NCI-H2227 (cell line): ENCODE results near the gene IGSF21.
A peak's percentile ranks its signal among the peaks of the same experiment; 100 is the strongest.
"Not testable (repeated sequence)": the region's sequence is repeated elsewhere in the genome, so short reads cannot be mapped to it uniquely, and the experiment has no call there.

Experiments
- DNase-seq: peaks from one replicate; lab custom pipeline; 2025; ENCODE audit not compliant: unreplicated experiment; lab: John Stamatoyannopoulos, UW

The IGSF21 gene

DNA sequence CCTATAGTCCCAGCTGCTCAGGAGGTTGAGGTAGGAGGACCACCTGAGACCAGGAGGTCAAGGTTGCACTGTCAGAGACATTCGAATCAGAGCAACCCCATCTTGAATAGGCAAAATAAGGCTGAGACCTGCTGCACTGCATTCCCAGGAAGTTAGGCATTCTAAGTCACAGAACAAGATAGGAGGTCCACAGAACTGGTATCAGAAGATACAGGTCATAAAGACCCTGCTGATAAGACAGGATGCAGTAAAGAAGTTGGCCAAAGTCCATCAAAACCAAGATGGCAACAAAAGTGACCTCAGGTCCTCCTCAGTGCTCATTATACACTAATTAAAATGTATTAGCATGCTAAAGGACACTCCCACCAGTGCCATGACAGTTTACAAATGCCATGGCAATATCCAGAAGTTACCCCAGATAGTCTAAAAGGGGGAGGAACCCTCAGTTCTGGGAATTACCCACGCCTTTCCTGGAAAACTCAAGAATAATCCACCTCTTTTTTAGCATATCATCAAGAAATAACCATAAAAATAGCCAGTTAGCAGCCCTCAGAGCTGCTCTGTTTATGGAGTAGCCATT lies 307.9 kb downstream of the IGSF21 start:
- DNase-seq = no peak

GRCh38 chr1:18416126-18416525 lies 308.5 kb downstream of the IGSF21 start:
- DNase-seq = not testable (repeated sequence)

DNA sequence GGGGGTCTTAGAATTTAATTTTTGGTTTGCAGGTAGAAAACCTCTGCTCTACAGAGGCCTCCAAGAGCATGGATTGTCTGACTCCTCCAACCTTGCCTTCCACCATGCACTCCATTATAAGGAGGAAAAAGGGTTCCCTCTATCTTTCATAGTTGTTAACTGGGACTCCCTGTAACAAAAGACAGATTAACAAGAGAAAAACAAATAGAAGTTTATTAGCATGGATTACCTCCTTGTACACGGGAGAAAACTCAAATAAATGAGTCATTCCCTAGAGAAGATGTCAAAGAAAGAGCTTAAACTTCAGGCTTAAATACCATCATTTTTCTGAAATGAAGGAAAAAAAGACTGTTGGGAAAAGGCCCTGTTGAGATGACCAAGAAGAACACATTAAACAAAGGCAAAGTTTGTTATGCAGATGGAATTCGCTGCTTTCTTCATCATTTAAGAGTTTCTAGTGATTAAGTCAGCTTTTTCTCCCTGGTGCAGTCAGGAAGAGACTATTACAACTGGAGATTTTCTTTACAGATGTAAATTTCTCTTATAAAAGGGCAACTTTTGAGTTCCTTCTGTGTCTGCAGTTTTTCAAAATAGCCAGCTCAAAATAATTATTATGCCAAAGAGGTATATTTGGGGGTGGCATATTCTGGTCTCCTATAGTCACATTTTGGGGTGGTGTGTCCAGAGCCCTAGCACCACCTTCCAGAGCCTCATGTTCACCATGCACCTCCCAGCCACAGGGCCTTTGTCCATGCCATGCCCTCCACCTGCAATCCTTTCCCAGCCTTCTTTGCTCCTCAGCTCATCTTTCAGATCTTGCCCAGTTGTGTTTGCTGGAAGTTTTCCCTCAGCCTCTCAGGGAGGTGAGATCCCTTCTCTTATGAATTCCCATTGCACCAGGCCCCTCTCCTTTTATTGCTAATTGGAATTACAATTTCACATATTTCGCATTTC lies 310.0 kb downstream of the IGSF21 start:
- no peak for DNase-seq

GRCh38 chr1:18419113-18419844 lies 311.7 kb downstream of the IGSF21 start:
- peak; percentile 11 for DNase-seq

DNA sequence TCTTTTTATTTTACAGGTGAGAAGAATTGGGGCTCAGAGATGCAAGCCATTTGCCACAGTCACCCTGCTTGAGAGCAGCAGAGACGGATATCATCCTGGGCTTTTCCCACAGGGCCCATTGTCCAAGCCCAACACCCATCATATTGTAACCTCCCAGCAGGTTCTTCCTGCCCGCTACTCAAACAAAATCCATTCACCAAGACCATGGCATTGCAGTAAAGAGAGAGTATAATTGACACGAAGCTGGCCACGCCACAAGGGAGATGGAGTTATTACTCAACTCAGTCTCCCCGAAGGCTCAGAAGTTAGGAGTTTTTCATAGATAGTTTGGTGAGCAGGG lies 312.2 kb downstream of the IGSF21 start:
- no peak for DNase-seq

DNA sequence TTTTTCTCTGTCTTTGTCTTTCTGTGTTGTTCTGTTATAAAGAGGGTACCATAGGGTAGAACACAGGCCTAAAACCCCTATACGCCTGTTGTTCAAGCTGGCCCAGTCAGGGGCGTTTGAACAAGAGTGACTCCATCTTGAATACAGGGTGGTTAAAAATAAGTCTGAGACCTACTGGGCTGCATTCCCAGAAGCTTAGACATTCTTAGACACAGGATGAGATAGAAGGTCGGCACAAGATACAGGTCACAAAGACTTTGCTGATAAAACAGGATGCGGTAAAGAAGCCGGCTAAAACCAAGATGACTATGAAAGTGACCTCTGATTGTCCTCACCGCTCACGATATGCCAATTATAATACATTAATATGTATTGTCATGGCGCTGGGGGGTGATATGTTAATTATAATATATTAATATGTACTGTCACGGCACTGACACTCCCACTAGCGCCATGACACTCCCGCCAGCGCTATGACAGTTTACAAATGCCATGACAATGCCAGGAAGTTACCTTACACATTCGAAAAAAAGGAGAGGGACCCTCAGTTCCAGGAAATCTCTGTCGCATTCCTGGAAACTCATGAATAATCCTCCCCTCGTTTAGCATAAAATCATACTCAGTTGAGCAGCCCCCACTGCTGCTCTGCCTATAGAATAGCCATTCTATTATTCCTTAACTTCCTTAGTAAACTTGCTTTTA lies 314.6 kb downstream of the IGSF21 start:
- no peak for DNase-seq

DNA sequence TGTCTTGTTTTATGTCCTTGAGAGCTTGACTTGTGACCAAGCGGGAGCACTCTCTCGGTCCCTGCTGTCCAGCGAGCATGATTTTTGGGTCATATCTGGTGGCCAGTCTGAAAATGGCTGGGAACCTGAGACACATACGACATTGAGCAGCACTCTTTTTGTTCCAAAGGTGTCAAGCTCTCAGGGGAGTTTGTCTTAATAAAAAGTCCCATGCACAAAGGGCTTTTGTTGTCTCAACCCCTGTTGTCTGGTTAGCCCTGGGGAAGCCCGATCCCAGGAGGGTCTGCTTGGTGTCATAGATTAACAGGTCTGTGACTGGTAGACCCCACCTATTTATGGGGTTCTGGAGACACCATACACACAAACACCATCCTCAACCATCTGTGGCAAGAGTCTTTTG lies 315.4 kb downstream of the IGSF21 start:
- DNase-seq = no peak

DNA sequence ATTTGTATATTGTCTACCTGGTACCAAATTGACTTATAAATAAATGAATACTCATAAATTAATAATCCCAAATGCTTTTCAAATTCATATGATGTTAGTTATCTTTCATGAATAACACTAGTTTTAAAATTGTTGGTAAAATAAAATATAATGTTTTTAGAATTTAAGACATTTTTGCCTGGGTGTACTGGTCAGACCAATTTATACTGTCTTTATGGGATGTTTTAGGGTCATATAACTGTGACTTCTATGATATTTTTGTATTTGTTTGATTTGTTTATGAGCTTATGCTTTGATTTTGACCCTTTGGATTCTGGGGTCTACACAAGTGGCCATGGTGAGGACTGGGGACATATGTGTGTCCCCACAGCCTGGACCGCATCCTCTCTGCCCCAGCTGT lies 319.0 kb downstream of the IGSF21 start:
- no peak for DNase-seq
